Measurements from ENCODE around the gene THAP4.

- TF ChIP-seq CTCF (IDR thresholded peaks at IDR 0.05) (no peak), POLR2A (IDR thresholded peaks at IDR 0.05) (no peak)
Observed at GRCh38 chr2:241658296-241658695, 21.3 kb upstream of the THAP4 start.

All from body of pancreas (tissue), 4 donors.